CD4-positive, alpha-beta T cell treated with Interleukin-1 beta for 1 hour (primary cell): Measurements from ENCODE around the gene ATP10D.
"Not testable (repeated sequence)": the region's sequence is repeated elsewhere in the genome, so short reads cannot be mapped to it uniquely, and the experiment has no call there.

ENCODE experiments used
- DNase-seq, 2 donors: peaks; one replicate each; pipeline ENCODE4 v3.0.0-alpha.2; 2020 to 2022

ATP10D gene

GRCh38 chr4:47485047-47485692 is at the start of gene ATP10D:
Gene ATP10D, plus strand, starts transcription at chr4:47485275. Its CDS starts 27,266 bp downstream, at chr4:47512541.
- peak; percentile 75 to 86 for DNase-seq

- DNase-seq, result no peak
Measured at GRCh38 chr4:47442980-47443379, 42.1 kb upstream of the ATP10D start.

GRCh38 chr4:47444031-47444430 is 41.0 kb upstream of the ATP10D start:
- no peak for DNase-seq

GRCh38 chr4:47451657-47452056 is 33.4 kb upstream of the ATP10D start:
- no peak for DNase-seq

- no peak for DNase-seq
Measured at GRCh38 chr4:47462799-47463234, 22.3 kb upstream of the ATP10D start.

- DNase-seq, result peak; percentile 98
Measured at GRCh38 chr4:47463235-47463956, 21.7 kb upstream of the ATP10D start, which contains the start of gene COMMD8. Gene COMMD8, minus strand, starts transcription at chr4:47463702. Its CDS starts 51 bp downstream, at chr4:47463651.

GRCh38 chr4:47465004-47465403 is 20.1 kb upstream of the ATP10D start:
- peak in 1 of 2 donors; percentile 36 for DNase-seq

GRCh38 chr4:47466056-47466785 is 18.9 kb upstream of the ATP10D start:
- no peak for DNase-seq

GRCh38 chr4:47468706-47469365 is 16.2 kb upstream of the ATP10D start:
- no peak for DNase-seq

GRCh38 chr4:47469951-47470350 is 15.1 kb upstream of the ATP10D start:
- DNase-seq, result no peak

- no peak for DNase-seq
Measured at GRCh38 chr4:47471064-47471463, 14.0 kb upstream of the ATP10D start.

GRCh38 chr4:47471591-47471990 is 13.5 kb upstream of the ATP10D start:
- no peak for DNase-seq

GRCh38 chr4:47473141-47473750 is 11.8 kb upstream of the ATP10D start:
- no peak for DNase-seq

GRCh38 chr4:47474799-47475198 is 10.3 kb upstream of the ATP10D start:
- no peak for DNase-seq

GRCh38 chr4:47475411-47475810 is 9.7 kb upstream of the ATP10D start:
- DNase-seq, result no peak

- no peak for DNase-seq
Measured at GRCh38 chr4:47478804-47479203, 6.3 kb upstream of the ATP10D start.

- DNase-seq, result no peak
Measured at GRCh38 chr4:47482326-47482725, 2.7 kb upstream of the ATP10D start.

- DNase-seq, result no peak
Measured at GRCh38 chr4:47483745-47484144, 1.3 kb upstream of the ATP10D start.

- DNase-seq, result no peak
Measured at GRCh38 chr4:47484168-47484567, 907 bp upstream of the ATP10D start.

- DNase-seq, result no peak
Measured at GRCh38 chr4:47485768-47486167, 693 bp downstream of the ATP10D start.

GRCh38 chr4:47486231-47486673 is 1.2 kb downstream of the ATP10D start:
- DNase-seq, result no peak

GRCh38 chr4:47486727-47487126 is 1.7 kb downstream of the ATP10D start:
- DNase-seq, result not testable (repeated sequence)

- no peak for DNase-seq
Measured at GRCh38 chr4:47488706-47489105, 3.6 kb downstream of the ATP10D start.
